ENCODE results near the gene HLF. TPM values are rescaled to one million over a fixed set of nuclear protein-coding genes. Genes with fewer than 3 reads are reported as not detected.

HLF gene
- total and polyA plus RNA-seq, 2 donors (not counting 1 experiment from before 2014, with no cell fraction given) = 0.10 TPM; not detected in 1

DNA sequence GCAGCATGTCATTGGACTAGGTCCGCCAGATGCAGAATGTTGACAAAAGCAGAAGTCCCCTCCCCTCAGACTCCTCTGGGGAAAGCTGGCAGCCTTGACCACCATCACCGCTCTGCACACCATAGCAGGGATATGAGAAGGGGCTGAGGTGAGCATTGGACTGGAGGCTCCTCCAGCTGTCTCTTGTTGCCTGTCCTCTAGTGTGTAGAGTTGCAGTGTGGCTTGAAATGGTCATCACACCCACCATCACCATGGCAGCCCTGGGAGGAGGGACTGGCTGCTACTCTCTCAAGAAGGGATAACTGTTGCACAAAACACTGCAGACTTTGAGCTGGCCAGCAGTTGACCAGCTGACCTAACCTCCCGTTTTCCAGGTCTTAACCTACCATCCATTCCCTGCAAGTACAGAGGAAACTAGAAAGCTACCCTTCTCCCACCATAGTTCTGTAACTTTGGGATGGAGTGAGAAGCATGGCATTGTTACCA is 38.3 kb downstream of the HLF start:
- no CpG with 5 or more reads among the region's 3 CpGs for WGBS (ENCODE audit: insufficient coverage)
- Mint-ChIP-seq H3K27ac (no peak overlapping the region), H3K27me3 (peaks cover 5% of the 10 kb centered on the region), H3K4me3 (no peak overlapping the region), H3K9me3 (ENCODE audit: insufficient read depth) (no peaks in the 10 kb centered on the region), H3K4me1 (peaks cover 16% of the 10 kb centered on the region)
- POLR2A ChIA-PET = no interaction called here
- Histone ChIP-seq H3K27ac (ENCODE audit: low read length in 2 of 2) (no peak overlapping the region), H3K4me3 (ENCODE audit: control extremely low read depth in 1 of 5, extremely low read depth in 1 of 5, insufficient read depth in 1 of 5, low read depth in 2 of 5, low read length in 4 of 5) (no peak overlapping the region), H3K79me2 (ENCODE audit: control insufficient read depth, insufficient read depth, low read length) (no peaks in the 10 kb centered on the region), H3K27me3 (replicated peaks in 1 of 4; ENCODE audit: control extremely low read depth in 1 of 4, control insufficient read depth in 3 of 4, insufficient read depth in 4 of 4, low read length in 3 of 4) (peaks cover 0 to 3% (median 0%) of the 10 kb centered on the region in 4 experiments), H3K36me3 (replicated peaks in 1 of 2; ENCODE audit: control extremely low read depth in 1 of 2, control insufficient read depth in 1 of 2, extremely low read depth in 1 of 2, insufficient read depth in 2 of 2, low read length in 1 of 2) (no peaks in the 10 kb centered on the region), H3K4me1 (ENCODE audit: control insufficient read depth in 2 of 2, insufficient read depth in 2 of 2, low read length in 2 of 2) (peaks cover 0 to 10% of the 10 kb centered on the region in 2 donors), H3K4me2 (replicated peaks; ENCODE audit: low read depth, low read length, poor library complexity, severe bottlenecking) (no peak overlapping the region), H4K20me1 (ENCODE audit: control insufficient read depth, insufficient read depth, low read length, poor library complexity, severe bottlenecking) (no peaks in the 10 kb centered on the region), H3K9ac (ENCODE audit: low read length) (no peak overlapping the region), H3K9me3 (ENCODE audit: control extremely low read depth in 1 of 3, control insufficient read depth in 2 of 3, insufficient read depth in 1 of 3, low read length in 2 of 3) (no peaks in the 10 kb centered on the region), H2AFZ (ENCODE audit: insufficient read depth, low read depth, low read length, poor library complexity, severe bottlenecking) (no peak overlapping the region)
- intact Hi-C loops (cut with micrococcal nuclease) = no loop called here
- CTCF ChIA-PET = interaction anchor here (0.8 to 1.4 kb wide), 5 partner anchors 8 to 310 kb away, joined by 3 to 5 read pairs (median 3); no protein-coding TSS in a partner anchor
- TF ChIP-seq, protein P1, sequence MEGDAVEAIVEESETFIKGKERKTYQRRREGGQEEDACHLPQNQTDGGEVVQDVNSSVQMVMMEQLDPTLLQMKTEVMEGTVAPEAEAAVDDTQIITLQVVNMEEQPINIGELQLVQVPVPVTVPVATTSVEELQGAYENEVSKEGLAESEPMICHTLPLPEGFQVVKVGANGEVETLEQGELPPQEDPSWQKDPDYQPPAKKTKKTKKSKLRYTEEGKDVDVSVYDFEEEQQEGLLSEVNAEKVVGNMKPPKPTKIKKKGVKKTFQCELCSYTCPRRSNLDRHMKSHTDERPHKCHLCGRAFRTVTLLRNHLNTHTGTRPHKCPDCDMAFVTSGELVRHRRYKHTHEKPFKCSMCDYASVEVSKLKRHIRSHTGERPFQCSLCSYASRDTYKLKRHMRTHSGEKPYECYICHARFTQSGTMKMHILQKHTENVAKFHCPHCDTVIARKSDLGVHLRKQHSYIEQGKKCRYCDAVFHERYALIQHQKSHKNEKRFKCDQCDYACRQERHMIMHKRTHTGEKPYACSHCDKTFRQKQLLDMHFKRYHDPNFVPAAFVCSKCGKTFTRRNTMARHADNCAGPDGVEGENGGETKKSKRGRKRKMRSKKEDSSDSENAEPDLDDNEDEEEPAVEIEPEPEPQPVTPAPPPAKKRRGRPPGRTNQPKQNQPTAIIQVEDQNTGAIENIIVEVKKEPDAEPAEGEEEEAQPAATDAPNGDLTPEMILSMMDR (IDR thresholded peaks at IDR 0.05) = no peak
- no peak for TF ChIP-seq EZH2 (IDR thresholded peaks at IDR 0.05; ENCODE audit: borderline replicate concordance, insufficient read depth, low read depth, low read length, poor library complexity, severe bottlenecking)
- no peak for ATAC-seq (ENCODE audit: low read depth)
- DNase-seq = no peak

GRCh38 chr17:55303701-55304145 is 39.0 kb downstream of the HLF start:
- Histone ChIP-seq H3K36me3 (replicated peaks in 1 of 2; ENCODE audit: control extremely low read depth in 1 of 2, control insufficient read depth in 1 of 2, extremely low read depth in 1 of 2, insufficient read depth in 2 of 2, low read length in 1 of 2) (no peaks in the 10 kb centered on the region), H3K27ac (ENCODE audit: low read length in 2 of 2) (no peak overlapping the region), H2AFZ (ENCODE audit: insufficient read depth, low read depth, low read length, poor library complexity, severe bottlenecking) (no peak overlapping the region), H3K4me2 (replicated peaks; ENCODE audit: low read depth, low read length, poor library complexity, severe bottlenecking) (no peak overlapping the region), H3K9ac (ENCODE audit: low read length) (no peak overlapping the region), H3K4me3 (ENCODE audit: control extremely low read depth in 1 of 5, extremely low read depth in 1 of 5, insufficient read depth in 1 of 5, low read depth in 2 of 5, low read length in 4 of 5) (no peak overlapping the region), H3K9me3 (ENCODE audit: control extremely low read depth in 1 of 3, control insufficient read depth in 2 of 3, insufficient read depth in 1 of 3, low read length in 2 of 3) (no peaks in the 10 kb centered on the region), H3K27me3 (replicated peaks in 1 of 4; ENCODE audit: control extremely low read depth in 1 of 4, control insufficient read depth in 3 of 4, insufficient read depth in 4 of 4, low read length in 3 of 4) (peaks cover 0 to 6% (median 0%) of the 10 kb centered on the region in 4 experiments), H4K20me1 (ENCODE audit: control insufficient read depth, insufficient read depth, low read length, poor library complexity, severe bottlenecking) (no peaks in the 10 kb centered on the region), H3K79me2 (ENCODE audit: control insufficient read depth, insufficient read depth, low read length) (no peaks in the 10 kb centered on the region), H3K4me1 (ENCODE audit: control insufficient read depth in 2 of 2, insufficient read depth in 2 of 2, low read length in 2 of 2) (peaks cover 0 to 10% of the 10 kb centered on the region in 2 donors)
- DNase-seq (no peak), ATAC-seq (ENCODE audit: low read depth) (no peak)
- intact Hi-C loops (cut with micrococcal nuclease) = no loop called here
- no peaks in the 10 kb centered on the region for H3K9me3 Mint-ChIP-seq (ENCODE audit: insufficient read depth)
- H3K4me3 Mint-ChIP-seq = no peak overlapping the region
- POLR2A ChIA-PET = no interaction called here
- H3K27ac Mint-ChIP-seq = no peak overlapping the region
- WGBS (ENCODE audit: insufficient coverage) = 83% methylated on average over 1 of the region's 7 CpGs
- TF ChIP-seq, protein P1 (IDR thresholded peaks at IDR 0.05) = no peak
- TF ChIP-seq EZH2 (IDR thresholded peaks at IDR 0.05; ENCODE audit: borderline replicate concordance, insufficient read depth, low read depth, low read length, poor library complexity, severe bottlenecking) = no peak
- peaks cover 16% of the 10 kb centered on the region for H3K4me1 Mint-ChIP-seq
- peaks cover 8% of the 10 kb centered on the region for H3K27me3 Mint-ChIP-seq
- CTCF ChIA-PET = interaction anchor here (0.8 to 1.5 kb wide), 6 partner anchors 9 to 311 kb away, joined by 3 to 5 read pairs (median 4); no protein-coding TSS in a partner anchor
